PFSK-1 (cell line): Measurements from ENCODE around the gene NPPA.

ENCODE experiments used
- FOXP2 ChIP-seq: optimal IDR thresholded peaks from 2 replicates; pipeline ENCODE3; 2011; ENCODE audit warnings: borderline replicate concordance, control low read depth, inconsistent platforms; ENCODE audit not compliant: insufficient read depth; ENCODE audit errors: extremely low read length, extremely low read depth
- POLR2AphosphoS5 ChIP-seq: IDR thresholded peaks from 2 replicates; pipeline ENCODE4 v1.6.1; 2012; ENCODE audit warnings: low read depth, mild to moderate bottlenecking, control low read depth, low read length, moderate library complexity
- SIN3A ChIP-seq: IDR thresholded peaks from 2 replicates; pipeline ENCODE4 v1.6.1; 2012; ENCODE audit warnings: mild to moderate bottlenecking, low read length, moderate library complexity, borderline replicate concordance; ENCODE audit not compliant: insufficient read depth
- TAF1 ChIP-seq: IDR thresholded peaks from 2 replicates; pipeline ENCODE4 v1.6.1; 2012; ENCODE audit warnings: low read length, control low read depth, borderline replicate concordance; ENCODE audit not compliant: insufficient read depth
- TF ChIP-seq, protein P1 (sequence below), 2 experiments: IDR thresholded peaks; 2 replicates each; pipeline versions ENCODE4 v1.6.1 to v1.8.0; 2011 to 2012; ENCODE audit warnings: low read depth in 2 of 2, low read length in 2 of 2, control low read depth in 1 of 2, inconsistent platforms in 1 of 2, mild to moderate bottlenecking in 1 of 2, moderate library complexity in 1 of 2; ENCODE audit not compliant: insufficient read depth in 1 of 2

Gene NPPA

DNA sequence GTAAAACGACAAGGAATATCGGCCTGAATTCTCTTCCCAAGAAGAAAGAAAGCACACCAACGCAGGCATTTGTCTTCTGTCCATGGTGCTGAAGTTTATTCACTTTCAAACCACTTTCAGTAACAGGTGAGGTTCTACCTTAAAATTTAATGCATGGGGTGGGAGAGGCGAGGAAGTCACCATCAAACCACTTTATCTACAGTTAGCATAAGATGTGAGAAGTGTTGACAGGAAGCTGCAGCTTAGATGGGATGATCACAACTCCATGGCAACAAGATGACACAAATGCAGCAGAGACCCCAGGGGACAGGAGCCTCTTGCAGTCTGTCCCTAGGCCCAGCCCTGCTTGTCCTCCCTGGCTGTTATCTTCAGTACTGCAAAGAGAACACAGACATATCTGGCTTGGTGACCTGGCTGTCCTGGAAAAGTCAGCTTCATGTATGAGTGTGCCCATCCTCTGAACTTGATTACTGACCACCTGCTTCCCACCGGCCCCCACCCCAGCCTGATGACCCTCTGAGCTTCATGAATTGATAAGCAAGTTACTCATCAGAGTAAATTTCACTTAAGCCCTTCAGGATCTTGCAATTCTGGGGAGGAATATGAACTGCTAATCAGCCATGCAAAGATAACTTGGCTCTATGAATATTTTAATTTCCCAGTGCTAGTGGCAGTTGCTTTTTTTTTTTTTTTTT lies 1.8 kb downstream of the NPPA start:
- TF ChIP-seq FOXP2: no peak
- TF ChIP-seq, protein P1, sequence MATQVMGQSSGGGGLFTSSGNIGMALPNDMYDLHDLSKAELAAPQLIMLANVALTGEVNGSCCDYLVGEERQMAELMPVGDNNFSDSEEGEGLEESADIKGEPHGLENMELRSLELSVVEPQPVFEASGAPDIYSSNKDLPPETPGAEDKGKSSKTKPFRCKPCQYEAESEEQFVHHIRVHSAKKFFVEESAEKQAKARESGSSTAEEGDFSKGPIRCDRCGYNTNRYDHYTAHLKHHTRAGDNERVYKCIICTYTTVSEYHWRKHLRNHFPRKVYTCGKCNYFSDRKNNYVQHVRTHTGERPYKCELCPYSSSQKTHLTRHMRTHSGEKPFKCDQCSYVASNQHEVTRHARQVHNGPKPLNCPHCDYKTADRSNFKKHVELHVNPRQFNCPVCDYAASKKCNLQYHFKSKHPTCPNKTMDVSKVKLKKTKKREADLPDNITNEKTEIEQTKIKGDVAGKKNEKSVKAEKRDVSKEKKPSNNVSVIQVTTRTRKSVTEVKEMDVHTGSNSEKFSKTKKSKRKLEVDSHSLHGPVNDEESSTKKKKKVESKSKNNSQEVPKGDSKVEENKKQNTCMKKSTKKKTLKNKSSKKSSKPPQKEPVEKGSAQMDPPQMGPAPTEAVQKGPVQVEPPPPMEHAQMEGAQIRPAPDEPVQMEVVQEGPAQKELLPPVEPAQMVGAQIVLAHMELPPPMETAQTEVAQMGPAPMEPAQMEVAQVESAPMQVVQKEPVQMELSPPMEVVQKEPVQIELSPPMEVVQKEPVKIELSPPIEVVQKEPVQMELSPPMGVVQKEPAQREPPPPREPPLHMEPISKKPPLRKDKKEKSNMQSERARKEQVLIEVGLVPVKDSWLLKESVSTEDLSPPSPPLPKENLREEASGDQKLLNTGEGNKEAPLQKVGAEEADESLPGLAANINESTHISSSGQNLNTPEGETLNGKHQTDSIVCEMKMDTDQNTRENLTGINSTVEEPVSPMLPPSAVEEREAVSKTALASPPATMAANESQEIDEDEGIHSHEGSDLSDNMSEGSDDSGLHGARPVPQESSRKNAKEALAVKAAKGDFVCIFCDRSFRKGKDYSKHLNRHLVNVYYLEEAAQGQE (IDR thresholded peaks at IDR 0.05; ENCODE audit: insufficient read depth in 1 of 2, low read depth in 2 of 2, low read length in 2 of 2): peak; percentile 92 to 97

DNA sequence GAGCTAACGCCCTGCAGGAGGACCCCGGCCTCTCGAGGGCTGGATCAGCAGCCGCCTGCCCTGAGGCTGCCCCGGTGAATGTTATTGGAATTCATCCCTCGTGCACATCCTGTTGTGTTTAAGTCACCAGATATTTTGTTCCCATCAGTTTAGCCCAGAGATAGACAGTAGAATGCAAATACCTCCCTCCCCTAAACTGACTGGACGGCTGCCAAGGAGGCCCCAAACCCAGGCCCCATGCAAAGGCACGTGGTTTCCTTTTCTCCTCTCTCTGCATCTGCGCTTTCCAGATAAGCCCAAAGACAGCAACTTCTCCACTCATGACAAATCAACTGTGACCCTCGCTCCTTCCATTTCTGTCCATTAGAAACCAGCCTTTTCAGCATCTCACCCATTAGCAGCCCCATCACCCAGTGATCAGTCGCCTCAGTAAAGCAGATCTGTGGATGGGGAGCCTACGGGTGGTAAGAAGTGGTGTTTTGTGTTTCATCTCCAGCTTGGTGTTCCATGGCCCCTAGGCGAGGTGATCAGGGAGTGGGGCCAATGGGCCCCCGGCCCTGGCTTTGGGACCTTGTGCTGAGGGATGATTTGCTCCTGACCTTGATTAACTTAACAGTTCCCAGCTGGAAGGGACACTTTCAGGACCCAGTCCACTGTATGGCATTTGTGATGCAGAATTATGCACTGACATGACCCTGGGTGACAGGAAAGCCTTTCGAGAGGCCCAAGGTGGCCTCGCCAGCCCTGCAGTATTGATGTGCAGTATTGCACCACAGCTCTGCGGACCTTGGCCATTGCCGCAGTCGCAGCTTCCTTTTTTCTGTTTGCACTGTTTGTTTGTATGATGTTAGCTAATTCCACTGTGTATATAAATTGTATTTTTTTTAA lies 5.2 kb downstream of the NPPA start:
- TF ChIP-seq FOXP2: no peak
- TF ChIP-seq TAF1: no peak
- no peak for TF ChIP-seq SIN3A
- no peak for TF ChIP-seq POLR2AphosphoS5
- TF ChIP-seq, protein P1 (IDR thresholded peaks at IDR 0.05; ENCODE audit: insufficient read depth in 1 of 2, low read depth in 2 of 2, low read length in 2 of 2): no peak

DNA sequence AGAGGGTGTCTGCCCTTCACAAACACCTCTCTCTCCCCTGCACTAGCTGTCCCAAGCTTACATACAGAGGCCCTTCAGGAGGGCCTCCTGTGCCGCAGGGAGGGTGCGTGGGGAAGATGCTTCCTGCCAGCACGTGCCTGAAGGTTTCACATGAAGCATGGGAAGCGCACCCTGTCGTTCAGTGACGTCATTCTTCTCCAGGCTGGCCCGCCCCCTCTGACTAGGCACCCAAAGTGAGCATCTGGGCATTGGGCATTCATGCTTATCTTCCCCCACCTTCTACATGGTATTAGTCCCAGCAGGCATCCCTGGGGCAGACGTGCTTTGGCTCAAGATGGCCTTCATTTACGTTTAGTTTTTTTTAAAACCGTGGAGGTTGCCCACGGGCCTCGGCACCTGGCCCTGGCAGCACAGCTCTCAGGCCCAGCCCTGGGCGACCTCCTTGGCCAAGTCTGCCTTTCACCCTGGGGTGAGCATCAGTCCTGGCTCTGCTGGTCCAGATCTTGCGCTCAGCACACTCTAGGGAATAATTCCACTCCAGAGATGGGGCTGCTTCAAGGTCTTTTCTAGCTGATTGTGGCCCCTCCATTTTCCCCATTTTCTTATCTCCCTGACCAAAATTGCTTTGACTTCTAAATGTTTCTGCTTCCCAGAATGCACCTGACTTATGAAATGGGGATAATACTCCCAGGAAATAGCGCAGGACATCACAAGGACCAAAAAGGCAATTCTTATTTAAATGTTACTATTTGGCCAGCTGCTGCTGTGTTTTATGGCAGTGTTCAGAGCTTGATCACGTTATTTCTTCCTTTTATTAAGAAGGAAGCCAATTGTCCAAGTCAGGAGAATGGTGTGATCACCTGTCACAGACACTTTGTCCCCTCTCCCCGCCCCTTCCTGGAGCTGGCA lies 6.1 kb downstream of the NPPA start:
- TF ChIP-seq POLR2AphosphoS5 (no peak), TAF1 (no peak), SIN3A (no peak)

DNA sequence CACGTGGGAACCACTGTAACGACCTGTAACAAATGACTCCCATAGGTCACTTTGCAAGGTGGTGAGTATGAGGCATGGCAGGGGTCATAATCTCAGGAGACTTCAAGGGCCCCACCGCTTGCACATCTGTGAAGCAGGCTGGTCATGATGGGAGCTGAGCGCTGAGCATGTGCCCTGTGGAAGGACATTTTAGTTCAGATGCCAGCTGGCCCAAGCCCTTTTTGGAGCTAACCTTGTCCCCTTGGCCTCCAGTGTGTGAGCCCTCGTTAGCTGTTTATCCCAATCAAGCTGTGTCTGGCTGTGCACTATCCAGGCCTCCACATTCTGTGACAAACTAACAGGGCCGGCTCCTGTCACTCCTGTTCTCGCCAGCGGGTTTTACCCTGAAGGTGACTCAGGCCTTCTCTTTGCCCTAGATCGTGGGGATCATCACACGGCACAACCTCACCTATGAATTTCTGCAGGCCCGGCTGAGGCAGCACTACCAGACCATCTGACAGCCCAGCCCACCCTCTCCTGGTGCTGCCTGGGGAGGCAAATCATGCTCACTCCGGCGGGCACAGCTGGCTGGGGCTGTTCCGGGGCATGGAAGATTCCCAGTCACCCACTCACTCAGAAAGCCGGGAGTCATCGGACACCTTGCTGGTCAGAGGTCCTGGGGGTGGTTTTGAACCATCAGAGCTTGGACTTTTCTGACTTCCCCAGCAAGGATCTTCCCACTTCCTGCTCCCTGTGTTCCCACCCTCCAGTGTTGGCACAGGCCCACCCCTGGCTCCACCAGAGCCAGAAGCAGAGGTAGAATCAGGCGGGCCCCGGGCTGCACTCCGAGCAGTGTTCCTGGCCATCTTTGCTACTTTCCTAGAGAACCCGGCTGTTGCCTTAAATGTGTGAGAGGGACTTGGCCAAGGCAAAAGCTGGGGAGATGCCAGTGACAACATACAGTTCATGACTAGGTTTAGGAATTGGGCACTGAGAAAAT lies 7.6 kb downstream of the NPPA start:
- TF ChIP-seq SIN3A: no peak
- no peak for TF ChIP-seq POLR2AphosphoS5
- no peak for TF ChIP-seq FOXP2
- TF ChIP-seq TAF1: no peak
- TF ChIP-seq, protein P1 (IDR thresholded peaks at IDR 0.05; ENCODE audit: insufficient read depth in 1 of 2, low read depth in 2 of 2, low read length in 2 of 2): no peak
